ENCODE data around the gene INPP5A. TPM values are rescaled to one million over a fixed set of nuclear protein-coding genes. Genes with fewer than 3 reads are reported as not detected.

INPP5A gene
- total and polyA plus RNA-seq, 10 of the 15 experiments (the other 5 are each of a cell fraction or from before 2014, with no cell fraction given): 0.52 to 15.0 (median 6.3) TPM

- Histone ChIP-seq H3K4me2 (ENCODE audit: control insufficient read depth, insufficient read depth) (no peak overlapping the region), H3K4me3 (no peak overlapping the region), H3K4me1 (ENCODE audit: control insufficient read depth, insufficient read depth, low read length) (no peaks in the 10 kb centered on the region), H3K9ac (ENCODE audit: control insufficient read depth, insufficient read depth, low read length) (no peak overlapping the region), H3K79me2 (ENCODE audit: control insufficient read depth, insufficient read depth, low read length) (no peaks in the 10 kb centered on the region), H3K36me3 (ENCODE audit: control insufficient read depth in 2 of 2, insufficient read depth in 2 of 2, low read length in 1 of 2) (no peaks in the 10 kb centered on the region; a peak in 1 of 4 replicates), H3K9me3 (replicated peaks; ENCODE audit: control insufficient read depth, insufficient read depth, low read length) (no peaks in the 10 kb centered on the region; the same call in 2 of the 3 replicates), H3K27ac (ENCODE audit: control insufficient read depth, insufficient read depth) (no peak overlapping the region), H4K20me1 (ENCODE audit: control insufficient read depth, insufficient read depth) (no peaks in the 10 kb centered on the region), H3K27me3 (replicated peaks in 1 of 2; ENCODE audit: control insufficient read depth in 2 of 2, insufficient read depth in 2 of 2, low read length in 1 of 2) (no peaks in the 10 kb centered on the region), H2AFZ (ENCODE audit: control insufficient read depth, low read depth, low read length) (no peak overlapping the region)
- ATAC-seq: no peak
- intact Hi-C loops (cut with micrococcal nuclease; ENCODE audit: unreplicated experiment) (no loop called here), in situ Hi-C loops (cut with MboI) (no loop called here)
- no peak for FAIRE-seq
- TF ChIP-seq, protein P1, sequence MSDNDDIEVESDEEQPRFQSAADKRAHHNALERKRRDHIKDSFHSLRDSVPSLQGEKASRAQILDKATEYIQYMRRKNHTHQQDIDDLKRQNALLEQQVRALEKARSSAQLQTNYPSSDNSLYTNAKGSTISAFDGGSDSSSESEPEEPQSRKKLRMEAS (IDR thresholded peaks at IDR 0.05; ENCODE audit: low read depth, low read length): no peak
- POLR2A ChIA-PET: no interaction called here
- SMC1A ChIA-PET (ENCODE audit: uncharacterized antibody, unreplicated experiment): no interaction called here
- CTCF ChIA-PET: no interaction called here
- BruUV-seq (replicated peaks): no TSS peak
- 88% methylated on average over 7 of the region's 7 CpGs for WGBS (ENCODE audit: insufficient coverage, insufficient replicate concordance, low lambda C conversion rate, missing lambda C conversion rate)
- DNase-seq (ENCODE audit: low read depth, low spot score): no peak
- RAD21 ChIA-PET (ENCODE audit: unreplicated experiment): no interaction called here
These were observed 152.8 kb downstream of the INPP5A start for GRCh38 chr10:132690401-132690800.

DNA sequence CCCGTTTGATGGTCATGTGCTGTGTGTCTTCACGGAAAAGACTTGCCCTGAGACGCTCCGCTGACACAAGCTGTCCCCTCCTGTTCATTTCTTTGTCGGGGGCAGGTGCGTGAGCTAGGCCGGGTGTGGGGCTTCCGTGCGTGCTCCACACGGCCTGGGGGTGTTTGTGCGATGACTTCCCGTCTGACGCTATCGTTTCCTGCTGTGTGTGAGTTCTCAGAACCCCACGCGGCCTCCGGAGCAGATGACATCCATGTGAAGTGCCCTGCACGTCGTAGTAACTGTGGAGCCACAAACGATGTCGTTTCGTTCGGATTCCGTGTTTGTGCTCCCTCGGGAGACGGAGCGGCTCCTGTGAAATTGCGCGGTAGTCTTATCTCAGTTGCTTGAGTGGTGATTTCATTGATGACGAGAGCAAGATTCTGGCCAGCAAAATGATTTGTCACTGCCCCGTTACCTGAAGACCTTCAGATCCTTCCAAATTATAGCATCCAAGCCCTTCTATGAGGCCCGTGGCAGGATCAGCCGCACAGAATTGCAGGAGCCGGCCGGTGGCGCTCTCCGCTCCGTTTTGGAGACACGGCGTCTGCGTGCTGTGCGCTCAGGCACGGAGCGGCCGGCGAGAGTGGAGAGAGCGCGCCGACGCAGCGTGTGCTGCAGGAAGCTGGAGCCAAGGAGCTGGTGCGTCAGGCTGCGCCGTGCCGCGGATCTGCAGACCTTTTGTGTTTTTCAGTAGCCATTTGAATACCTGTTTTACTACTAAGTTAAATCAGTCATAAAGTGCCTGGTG lies 153.4 kb downstream of the INPP5A start:
- in situ Hi-C loops (cut with MboI): no loop called here
- Histone ChIP-seq H3K9ac (ENCODE audit: control insufficient read depth, insufficient read depth, low read length) (no peak overlapping the region), H3K4me1 (ENCODE audit: control insufficient read depth, insufficient read depth, low read length) (no peaks in the 10 kb centered on the region), H3K79me2 (ENCODE audit: control insufficient read depth, insufficient read depth, low read length) (no peaks in the 10 kb centered on the region), H3K27ac (ENCODE audit: control insufficient read depth, insufficient read depth) (no peak overlapping the region), H3K4me3 (no peak overlapping the region), H4K20me1 (ENCODE audit: control insufficient read depth, insufficient read depth) (no peaks in the 10 kb centered on the region), H3K36me3 (ENCODE audit: control insufficient read depth in 2 of 2, insufficient read depth in 2 of 2, low read length in 1 of 2) (no peaks in the 10 kb centered on the region; a peak in 1 of 4 replicates), H3K27me3 (replicated peaks in 1 of 2; ENCODE audit: control insufficient read depth in 2 of 2, insufficient read depth in 2 of 2, low read length in 1 of 2) (no peaks in the 10 kb centered on the region), H3K4me2 (ENCODE audit: control insufficient read depth, insufficient read depth) (no peak overlapping the region), H2AFZ (ENCODE audit: control insufficient read depth, low read depth, low read length) (no peak overlapping the region), H3K9me3 (replicated peaks; ENCODE audit: control insufficient read depth, insufficient read depth, low read length) (no peaks in the 10 kb centered on the region; the same call in 2 of the 3 replicates)
- no peak for FAIRE-seq
- no peak for ATAC-seq
- no peak for DNase-seq (ENCODE audit: low read depth, low spot score)
- BruUV-seq (replicated peaks): no TSS peak
- intact Hi-C loops (cut with micrococcal nuclease; ENCODE audit: unreplicated experiment): no loop called here
- ChIA-PET RAD21 (ENCODE audit: unreplicated experiment) (no interaction called here), SMC1A (ENCODE audit: uncharacterized antibody, unreplicated experiment) (no interaction called here), CTCF (no interaction called here), POLR2A (no interaction called here)
- TF ChIP-seq, protein P2, sequence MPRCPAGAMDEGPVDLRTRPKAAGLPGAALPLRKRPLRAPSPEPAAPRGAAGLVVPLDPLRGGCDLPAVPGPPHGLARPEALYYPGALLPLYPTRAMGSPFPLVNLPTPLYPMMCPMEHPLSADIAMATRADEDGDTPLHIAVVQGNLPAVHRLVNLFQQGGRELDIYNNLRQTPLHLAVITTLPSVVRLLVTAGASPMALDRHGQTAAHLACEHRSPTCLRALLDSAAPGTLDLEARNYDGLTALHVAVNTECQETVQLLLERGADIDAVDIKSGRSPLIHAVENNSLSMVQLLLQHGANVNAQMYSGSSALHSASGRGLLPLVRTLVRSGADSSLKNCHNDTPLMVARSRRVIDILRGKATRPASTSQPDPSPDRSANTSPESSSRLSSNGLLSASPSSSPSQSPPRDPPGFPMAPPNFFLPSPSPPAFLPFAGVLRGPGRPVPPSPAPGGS (IDR thresholded peaks at IDR 0.05; ENCODE audit: borderline replicate concordance, insufficient read depth, low read depth, low read length, poor library complexity, severe bottlenecking): no peak
- TF ChIP-seq BMI1 (IDR thresholded peaks at IDR 0.05; ENCODE audit: borderline replicate concordance) (no peak), POU2F2 (IDR thresholded peaks at IDR 0.05; ENCODE audit: borderline replicate concordance, low read depth, low read length) (no peak), WRNIP1 (IDR thresholded peaks at IDR 0.05; ENCODE audit: borderline replicate concordance, low read depth, low read length) (no peak), ZNF24 (IDR thresholded peaks at IDR 0.05) (no peak), TCF3 (IDR thresholded peaks at IDR 0.05; ENCODE audit: borderline replicate concordance, insufficient read depth, low read depth, low read length) (no peak)
- TF ChIP-seq, protein P3, sequence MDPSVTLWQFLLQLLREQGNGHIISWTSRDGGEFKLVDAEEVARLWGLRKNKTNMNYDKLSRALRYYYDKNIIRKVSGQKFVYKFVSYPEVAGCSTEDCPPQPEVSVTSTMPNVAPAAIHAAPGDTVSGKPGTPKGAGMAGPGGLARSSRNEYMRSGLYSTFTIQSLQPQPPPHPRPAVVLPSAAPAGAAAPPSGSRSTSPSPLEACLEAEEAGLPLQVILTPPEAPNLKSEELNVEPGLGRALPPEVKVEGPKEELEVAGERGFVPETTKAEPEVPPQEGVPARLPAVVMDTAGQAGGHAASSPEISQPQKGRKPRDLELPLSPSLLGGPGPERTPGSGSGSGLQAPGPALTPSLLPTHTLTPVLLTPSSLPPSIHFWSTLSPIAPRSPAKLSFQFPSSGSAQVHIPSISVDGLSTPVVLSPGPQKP (IDR thresholded peaks at IDR 0.05; ENCODE audit: low read depth, low read length): no peak
- WGBS (ENCODE audit: insufficient coverage, insufficient replicate concordance, low lambda C conversion rate, missing lambda C conversion rate): 97% methylated on average over 53 of the region's 56 CpGs

Measured in GM12878 (cell line).